GM18508 (cell line): ENCODE measurements around the gene TRAF6.
A peak's percentile ranks its signal among the peaks of the same experiment; 100 is the strongest.
"Not testable (repeated sequence)": the region's sequence is repeated elsewhere in the genome, so short reads cannot be mapped to it uniquely, and the experiment has no call there.

Experiments used
- ATAC-seq: cut with Tn5 transposase; IDR thresholded peaks from one replicate; pipeline ENCODE4 v1.9.1; 2021; ENCODE audit warnings: moderate number of reproducible peaks; ENCODE audit not compliant: insufficient read depth, unreplicated experiment

The TRAF6 gene, protein sequence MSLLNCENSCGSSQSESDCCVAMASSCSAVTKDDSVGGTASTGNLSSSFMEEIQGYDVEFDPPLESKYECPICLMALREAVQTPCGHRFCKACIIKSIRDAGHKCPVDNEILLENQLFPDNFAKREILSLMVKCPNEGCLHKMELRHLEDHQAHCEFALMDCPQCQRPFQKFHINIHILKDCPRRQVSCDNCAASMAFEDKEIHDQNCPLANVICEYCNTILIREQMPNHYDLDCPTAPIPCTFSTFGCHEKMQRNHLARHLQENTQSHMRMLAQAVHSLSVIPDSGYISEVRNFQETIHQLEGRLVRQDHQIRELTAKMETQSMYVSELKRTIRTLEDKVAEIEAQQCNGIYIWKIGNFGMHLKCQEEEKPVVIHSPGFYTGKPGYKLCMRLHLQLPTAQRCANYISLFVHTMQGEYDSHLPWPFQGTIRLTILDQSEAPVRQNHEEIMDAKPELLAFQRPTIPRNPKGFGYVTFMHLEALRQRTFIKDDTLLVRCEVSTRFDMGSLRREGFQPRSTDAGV

DNA sequence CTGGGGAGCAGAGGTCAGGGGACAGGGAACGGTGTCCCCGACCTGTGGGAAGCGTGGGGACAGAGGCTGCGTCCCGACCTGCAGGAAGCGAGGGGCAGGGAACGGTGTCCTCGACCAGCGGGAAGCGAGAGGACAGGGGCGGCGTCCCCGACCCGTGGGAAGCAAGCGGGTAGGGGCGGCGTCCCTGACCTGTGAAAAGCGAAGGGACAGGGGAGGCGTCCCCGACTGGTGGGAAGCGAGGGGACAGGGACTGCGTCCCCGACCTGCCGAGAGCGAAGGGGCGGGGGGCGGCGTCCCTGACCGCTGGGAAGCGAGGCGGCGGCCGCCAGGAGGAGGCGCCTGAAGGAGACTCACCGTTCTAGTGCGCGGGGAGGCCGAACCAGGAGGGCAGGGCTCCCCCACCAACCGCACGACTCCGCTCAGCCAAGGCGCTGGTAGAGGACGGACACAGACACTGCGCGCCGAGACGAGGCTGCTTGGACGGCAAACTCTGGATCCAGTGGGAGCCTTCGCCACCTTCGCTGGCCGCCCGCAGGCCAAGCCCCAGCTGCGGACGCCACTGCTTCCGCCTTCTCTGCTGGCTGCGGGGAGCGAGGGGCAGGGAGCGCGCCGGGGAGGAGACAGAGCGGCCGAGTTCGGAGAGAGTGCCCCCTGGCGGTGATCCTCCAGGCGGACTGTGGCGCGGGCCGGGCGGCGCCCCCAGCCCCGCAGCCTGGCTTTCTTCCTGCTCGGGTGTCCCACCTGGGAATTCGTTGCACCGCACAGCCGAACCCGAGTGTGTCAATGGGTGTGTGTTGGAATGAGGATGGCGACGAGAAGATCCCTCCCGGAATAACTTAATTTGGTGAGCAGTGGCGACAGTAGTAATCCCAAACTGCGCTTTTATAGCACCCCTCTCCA is at the start of gene TRAF6:
TRAF6 (minus strand) TSS at position 579 of the 900 bp plus-strand sequence. CDS start 8,757 bp downstream, outside the sequence.
- peak; percentile 77 for ATAC-seq

DNA sequence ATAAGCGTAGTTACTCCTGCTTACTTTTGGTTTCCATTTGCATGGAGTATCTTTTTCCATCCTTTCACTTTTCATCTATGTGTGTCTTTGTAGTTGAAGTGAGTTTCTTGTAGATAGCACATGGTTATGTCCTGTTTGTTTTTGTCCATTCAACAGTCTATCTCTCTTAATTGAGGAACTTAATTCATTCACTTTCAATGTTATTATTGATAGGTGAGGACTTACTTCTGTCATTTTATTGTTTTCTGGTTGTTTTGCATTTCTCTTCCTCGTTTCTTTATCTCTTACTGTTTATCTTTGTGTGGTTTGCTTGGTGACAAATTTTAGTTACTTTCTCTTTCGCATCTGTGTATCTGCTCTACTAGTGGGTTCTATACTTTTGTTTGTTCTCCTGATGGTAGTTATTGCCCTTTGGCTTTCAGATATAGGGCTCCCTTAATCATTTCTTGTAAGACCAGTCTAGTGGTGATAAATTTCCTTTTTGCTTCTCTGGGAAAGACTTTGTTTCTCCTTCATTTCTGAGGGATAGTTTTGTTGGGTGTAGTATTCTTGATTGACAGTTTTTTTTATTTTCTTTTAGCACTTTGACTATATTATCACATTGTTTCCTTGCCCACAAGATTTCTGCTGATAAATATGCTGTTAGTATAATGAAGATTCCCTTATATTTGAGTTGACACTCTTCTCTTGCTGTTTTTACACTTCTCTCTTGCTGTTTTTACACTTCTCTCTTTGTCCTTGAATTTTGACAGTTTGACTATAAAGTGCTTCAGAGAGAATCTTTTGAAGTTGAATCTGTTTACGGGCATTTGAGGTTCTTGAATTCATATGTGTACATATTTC is 48.7 kb upstream of the TRAF6 start:
- peak; percentile 92 for ATAC-seq

DNA sequence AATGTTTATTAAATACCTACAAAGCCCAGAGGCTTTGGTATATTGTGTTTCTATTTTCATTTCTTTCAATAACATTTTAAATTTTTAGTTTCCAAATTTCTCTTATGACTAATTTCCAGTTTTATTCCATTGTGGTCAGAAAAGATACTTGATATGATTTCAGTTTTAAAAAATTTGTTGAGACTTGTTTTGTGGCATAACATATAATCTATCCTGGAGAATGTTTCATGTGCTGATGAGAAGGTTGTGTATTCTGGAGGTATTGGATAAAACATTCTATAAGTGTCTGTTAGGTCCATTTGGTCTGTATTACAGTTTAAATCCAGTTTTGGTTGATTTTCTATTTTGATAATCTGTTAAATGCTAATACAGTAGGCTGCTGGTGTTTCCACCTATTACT is 47.9 kb upstream of the TRAF6 start:
- no peak for ATAC-seq

DNA sequence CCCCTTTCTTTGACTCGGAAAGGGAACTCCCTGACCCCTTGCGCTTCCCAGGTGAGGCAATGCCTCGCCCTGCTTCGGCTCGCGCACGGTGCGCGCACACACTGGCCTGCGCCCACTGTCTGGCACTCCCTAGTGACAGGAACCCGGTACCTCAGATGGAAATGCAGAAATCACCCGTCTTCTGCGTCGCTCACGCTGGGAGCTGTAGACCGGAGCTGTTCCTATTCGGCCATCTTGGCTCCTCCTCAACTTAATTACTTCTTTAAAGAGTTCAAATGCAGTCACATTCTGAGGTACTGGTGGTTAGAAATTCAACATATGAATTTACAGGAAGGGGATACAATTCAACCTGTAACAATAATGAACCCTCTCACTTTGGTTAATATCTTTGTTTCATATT is 47.3 kb upstream of the TRAF6 start:
- ATAC-seq: not testable (repeated sequence)

DNA sequence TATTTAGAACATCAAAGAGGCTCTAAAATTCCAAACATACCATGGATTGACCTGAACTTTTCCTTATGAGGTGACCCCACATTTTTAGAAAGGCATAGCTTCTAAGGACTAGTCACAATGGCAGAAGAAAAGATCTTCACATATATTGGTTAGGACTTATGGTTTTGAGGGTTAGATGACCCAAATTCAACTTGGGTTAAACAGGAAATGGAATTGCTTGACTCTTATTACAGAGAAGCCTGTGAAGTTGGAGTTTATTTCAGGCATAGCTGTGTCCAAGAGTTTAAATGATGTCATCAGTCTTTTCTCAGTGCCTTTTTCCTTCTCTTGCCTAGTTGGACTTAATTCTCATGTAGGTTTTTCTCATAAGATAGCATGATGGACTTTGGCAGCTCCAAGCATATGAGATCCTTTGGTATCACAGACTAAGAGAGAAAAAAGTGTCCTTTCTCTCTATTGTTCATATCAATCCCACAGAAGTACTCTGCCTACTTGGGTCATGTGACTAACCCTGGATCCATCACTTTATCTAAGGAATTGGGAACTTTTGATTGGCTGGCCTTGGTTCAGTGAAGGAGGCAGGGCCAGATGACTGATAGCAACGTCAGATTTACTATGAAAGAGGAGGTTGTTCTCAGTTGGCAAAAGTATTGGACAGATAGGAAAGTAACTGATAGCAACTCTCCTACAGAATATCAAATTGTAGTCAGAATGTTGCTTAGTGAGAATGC is 40.5 kb upstream of the TRAF6 start:
- no peak for ATAC-seq

DNA sequence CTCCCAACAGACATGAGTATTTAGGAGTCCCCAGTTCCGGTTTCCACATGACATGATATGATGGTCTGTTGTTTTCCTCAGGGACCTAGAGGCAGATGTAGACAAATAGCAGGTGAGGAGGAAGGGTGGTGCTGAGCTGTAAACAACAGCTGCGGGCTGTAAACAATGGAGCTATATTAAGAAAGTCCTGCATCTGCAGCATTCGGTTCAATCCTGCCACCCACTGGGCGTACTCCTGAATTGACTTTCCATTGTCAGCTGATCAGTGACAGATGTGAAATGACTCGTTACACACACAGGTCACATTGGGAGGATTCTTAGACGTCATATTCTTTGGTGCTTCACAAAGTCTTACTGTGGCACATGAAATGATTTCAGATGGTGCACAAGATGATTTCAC is 30.9 kb upstream of the TRAF6 start:
- peak; percentile 96 for ATAC-seq

DNA sequence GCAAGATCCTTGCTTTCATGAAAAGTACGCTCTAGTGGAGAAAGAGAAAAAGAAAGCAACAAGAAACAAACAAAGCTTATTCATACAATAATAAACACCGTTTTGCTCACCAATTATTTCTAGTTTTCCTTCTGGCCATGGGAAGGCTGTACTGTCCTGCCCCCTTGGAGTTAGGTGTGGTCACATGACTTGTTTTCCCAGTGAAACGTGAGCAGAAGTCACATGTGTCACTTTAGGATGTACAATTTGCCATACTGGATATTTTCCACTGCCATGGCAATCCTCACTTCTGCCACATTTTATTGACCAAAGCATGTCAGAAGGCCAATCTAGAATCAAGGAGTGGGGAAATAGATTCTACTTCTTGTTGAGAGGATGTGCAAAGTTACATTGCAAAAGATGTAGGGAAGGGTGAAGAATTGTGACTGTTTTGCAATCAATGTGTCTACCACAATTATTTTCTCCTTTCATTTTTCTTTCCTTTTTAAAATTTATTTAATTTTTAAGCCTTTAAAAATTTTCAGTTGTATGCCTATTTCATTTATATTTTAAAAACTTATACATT is 24.3 kb upstream of the TRAF6 start:
- ATAC-seq: no peak

DNA sequence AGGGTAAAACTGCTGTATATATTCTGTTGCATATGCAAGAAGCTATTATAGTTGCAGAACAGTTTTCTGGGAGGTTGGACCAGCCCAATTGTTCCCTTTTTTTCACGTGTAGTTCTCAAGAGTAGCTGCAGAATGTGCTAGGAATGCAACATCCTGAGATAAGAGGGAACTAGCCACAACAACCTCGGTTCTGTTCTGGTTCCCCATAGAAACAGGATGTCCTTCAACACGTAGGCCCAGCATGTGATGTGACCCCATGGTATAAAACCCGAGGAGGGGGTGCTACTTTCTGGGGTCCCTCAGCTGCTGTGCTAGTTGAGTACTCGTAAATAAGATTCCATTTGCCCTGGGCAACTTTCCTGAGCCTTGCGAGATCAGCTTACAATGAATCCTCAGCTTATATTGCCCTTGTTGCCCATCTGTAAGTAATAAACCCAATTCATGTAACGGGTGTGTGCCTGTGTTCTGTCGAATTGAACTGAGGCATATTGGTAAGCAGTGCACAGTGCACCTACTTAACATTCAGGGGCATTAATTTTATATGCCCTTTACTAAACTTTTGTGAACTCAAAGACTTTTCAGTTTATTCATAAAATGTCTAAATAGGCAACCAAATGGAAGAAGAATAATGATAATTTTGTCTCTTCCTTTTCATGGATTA is 23.0 kb upstream of the TRAF6 start:
- no peak for ATAC-seq

DNA sequence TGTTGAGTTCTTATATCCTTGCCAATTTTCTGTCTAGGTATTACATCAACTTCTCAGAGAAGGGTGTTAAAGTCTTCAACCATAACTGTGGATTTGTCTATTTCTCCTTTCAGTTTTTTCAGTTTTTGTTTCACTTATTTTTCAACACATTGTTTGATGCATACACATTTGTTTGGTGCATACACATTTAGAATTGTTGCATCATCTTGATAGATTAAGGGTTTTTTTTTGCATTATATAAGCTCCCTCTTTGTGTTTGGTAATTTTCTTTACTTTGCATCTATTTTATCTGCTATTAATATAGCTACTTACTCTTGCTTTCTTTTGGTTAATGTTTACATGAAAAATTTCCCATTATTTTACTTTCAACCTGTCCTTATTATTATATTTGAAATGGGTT is 20.8 kb upstream of the TRAF6 start:
- ATAC-seq: no peak

DNA sequence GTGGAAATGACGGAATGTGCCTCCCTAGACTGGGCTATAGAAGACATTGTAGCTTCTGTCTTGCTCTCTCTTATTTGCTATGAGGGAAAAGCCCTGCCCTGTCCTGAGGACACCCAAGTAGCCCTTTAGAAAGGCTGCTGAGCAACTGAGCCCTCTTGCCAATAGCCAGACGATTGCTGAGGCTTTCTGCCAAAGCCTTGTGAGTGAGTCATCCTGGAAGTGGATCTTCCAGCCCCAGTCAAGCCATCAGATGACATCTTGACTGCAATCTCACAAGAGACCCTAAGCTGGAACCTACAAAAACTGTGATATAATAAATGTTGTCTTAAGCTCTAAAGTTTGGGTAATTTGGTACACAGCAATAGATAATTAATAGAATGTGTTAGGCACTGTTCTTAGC is 3.9 kb upstream of the TRAF6 start:
- no peak for ATAC-seq

DNA sequence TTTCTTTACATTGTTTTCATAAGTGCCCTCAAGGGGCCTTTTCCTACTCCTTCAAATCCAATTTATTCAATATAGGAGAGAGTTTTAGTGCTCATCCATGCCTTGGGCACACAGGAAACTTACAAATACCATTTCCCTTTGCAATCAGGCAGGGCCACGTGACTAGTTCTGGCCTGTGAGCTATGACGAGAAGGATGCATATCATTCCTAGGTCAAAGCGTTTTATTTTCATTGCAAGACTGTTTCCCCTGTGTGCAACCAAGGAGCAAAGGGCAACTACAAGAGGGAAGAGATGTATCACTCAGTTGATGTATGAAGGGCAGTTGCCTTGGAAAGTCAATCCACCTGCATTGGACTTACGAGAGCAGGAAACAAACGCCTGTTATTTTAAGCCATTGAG is 1.9 kb upstream of the TRAF6 start:
- no peak for ATAC-seq

DNA sequence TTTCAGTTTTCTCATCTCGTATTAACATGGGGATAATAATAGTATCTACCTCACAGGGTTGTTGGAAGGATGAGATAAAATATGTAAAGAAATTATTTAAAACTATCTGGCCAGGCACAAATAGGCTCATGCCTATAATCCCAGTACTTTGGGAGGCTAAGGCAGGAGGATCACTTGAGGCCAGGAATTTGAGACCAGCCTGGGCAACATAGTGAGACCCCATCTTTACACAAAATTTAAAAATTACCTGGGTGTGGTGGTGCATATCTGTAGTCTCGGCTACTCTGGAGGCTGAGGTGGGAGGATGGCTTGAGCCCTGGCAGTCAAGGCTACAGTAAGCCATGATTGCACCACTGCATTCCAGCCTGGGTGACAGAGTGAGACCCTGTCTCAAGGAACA is 990 bp upstream of the TRAF6 start:
- not testable (repeated sequence) for ATAC-seq

DNA sequence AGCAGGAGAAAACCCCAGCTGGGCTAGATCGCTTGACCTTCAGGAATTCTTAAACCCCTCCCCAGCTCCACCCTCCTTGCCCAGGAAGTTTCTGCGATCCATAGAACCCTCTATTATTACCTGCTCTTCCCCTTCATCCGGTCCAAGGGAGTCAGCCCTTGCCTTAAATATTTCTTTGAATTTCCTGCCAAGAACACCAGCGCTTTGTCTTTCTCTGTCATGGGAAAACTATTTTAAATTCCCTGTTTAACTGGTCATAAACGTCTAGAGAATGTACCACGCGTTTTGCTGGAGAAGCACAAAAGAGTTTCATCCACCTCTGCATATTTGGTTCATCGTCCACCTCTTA is 496 bp upstream of the TRAF6 start:
- no peak for ATAC-seq

DNA sequence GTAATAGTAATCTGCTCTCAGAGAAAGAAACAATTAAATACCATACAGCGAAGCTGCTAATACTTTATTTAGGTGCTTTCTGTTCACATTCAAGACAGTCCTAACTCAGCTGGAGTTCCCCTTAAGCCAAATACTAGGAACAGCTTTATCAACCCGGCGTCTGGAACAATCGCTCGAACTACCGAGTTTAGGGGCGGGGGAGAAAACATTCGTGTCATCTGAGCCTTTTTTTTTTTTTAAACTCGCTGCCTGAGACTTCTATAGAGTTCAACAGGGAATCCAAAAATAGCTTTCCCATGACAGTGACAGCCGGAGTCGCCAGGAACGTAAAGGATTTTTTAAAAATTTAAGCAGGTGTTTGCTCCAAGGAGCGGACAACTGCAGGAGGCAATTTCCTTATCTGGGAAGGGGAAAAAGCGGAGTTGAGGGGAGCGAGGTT is 852 bp downstream of the TRAF6 start:
- ATAC-seq: no peak

DNA sequence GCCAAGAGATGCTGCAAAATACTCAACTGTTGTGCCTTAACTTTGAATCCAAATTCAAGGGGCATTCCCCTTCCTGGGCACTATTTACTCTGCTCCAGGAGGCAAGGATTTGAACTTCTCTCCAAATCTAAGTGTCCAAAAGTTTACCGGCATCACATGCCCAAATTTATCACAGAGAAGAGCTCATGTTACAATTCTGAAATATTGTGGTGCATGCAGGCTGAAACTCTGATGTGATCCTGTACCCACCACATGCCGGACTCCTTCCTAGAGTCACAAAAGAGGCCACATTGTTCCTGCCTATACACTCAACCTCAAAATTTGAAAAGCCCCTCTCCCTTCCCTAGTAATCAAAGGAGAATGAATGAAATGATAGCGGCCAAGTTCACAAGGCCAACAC is 1.3 kb downstream of the TRAF6 start:
- no peak for ATAC-seq

DNA sequence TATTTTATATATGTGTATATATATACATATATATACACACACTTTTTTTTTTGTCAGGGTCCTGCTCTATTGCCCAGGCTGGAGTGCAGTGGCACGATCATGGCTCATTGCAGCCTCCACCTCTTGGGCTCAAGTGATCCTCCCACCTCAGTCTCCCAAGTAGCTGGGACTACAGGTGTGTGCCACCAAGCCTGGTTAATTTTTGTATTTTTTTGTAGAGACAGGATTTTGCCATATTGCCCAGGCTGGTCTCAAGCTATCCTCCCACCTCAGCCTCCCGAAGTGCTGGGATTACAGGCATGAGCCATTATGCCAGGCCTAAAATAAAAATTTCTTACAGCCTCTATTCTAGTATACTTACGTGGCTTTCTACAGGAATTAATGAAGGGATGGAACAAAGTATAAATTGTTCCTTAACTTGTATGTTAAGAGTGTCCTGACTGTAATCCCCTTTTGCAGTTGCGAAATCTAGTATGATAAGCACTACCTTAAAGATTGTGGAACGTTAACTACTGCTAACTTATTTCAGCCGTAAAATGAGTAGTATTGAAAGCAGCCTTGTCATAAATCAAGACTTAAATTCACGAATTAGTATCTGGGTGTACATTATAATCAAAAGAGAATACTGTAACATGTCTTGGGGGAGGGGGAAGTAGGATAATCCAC is 2.1 kb downstream of the TRAF6 start:
- no peak for ATAC-seq

DNA sequence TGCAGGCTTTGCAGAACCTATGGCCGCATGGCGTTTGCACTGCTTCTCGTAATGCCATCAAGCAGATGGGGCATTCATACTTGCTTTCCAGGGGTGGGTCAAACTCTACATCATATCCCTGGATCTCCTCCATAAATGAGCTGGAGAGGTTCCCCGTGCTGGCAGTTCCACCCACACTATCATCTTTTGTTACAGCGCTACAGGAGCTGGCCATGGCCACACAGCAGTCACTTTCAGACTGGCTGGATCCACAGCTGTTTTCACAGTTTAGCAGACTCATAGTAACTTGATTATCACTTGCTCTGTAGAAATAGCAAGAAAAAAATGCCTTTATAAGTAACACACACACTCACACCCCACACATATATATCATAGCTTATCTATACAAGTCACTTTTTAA is 8.8 kb downstream of the TRAF6 start:
- ATAC-seq: no peak

DNA sequence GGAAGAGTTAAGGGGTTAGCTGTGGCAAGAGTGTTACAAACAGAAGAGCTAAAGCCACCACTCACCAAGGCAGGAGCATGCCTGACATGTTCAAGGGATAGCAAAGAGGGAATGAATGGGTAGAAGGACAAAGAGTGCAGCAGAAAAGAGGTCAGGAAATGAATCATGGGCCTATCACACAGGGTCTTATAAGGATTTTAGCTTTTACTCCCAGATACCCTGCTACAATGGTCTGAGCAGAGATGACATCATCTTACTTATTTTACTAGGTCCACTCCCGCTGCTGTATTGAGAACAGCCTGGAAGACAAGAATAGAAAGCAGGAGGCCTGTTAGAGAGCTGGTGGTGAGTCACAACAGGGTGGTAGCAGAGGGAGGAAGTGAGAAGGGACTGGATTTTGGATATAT is 9.8 kb downstream of the TRAF6 start:
- peak; percentile 70 for ATAC-seq
